Measurements from ENCODE around the gene RNASEH2B. TPM values are rescaled to one million over a fixed set of nuclear protein-coding genes. Genes with fewer than 3 reads are reported as not detected.
A peak's percentile ranks its signal among the peaks of the same experiment; 100 is the strongest.

Gene RNASEH2B
- total RNA-seq, 1 donor from 2014 or later, result 42.5 TPM

DNA sequence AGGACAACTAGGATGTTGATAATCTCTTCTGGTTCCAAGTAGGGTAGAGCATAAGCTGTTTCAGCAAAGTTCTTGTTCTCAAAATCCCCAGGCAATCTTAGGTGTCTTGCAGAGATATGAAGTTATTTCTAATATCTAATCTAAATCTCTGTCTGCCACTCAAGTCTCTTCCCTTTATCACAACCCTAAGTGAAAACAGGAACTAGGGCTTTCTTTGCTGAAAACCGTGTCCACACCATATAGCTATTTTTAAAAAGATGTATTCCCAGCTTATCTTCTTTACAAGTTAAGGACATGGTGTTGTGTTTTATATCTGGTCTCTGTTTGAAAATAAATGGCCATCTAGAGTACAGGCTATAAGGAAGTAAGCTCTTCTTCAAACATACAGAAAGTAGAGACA lies 11.3 kb upstream of the RNASEH2B start:
- ATAC-seq (ENCODE audit: poor library complexity), result no peak
- intact Hi-C loops (cut with DNase I), result no loop called here
- no peak for DNase-seq

DNA sequence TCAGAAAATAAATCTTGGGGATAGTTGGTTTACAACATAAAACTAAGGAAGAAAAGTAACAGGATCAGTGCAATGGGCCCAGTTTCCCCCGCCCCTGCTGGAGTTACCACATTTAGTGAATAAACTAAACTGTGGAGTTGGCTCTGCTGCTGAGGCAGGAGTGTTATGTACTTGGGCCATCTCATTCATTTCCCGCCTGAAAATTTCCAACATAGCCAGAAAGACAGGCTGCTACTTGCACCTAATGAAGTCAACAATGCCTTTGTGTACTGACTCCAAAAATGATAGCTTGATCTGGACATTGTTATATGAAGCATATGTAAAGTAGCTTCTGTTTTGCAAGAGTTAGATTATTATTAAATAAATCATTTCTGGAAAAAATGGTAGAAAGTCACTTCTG lies 7.9 kb upstream of the RNASEH2B start:
- ATAC-seq (ENCODE audit: poor library complexity) (no peak), DNase-seq (no peak)
- intact Hi-C loops (cut with DNase I), result loop anchor here (10.0 kb wide), 1 partner anchor 367 kb away; no protein-coding TSS in a partner anchor

- intact Hi-C loops (cut with DNase I), result loop anchor here (10.0 kb wide), 1 partner anchor 370 kb away; no protein-coding TSS in a partner anchor
- ATAC-seq (ENCODE audit: poor library complexity) (no peak), DNase-seq (no peak)
Measured at GRCh38 chr13:50905256-50905655, 4.3 kb upstream of the RNASEH2B start.

GRCh38 chr13:50907781-50908180 lies 1.8 kb upstream of the RNASEH2B start:
- ATAC-seq (ENCODE audit: poor library complexity), result no peak
- DNase-seq, result no peak
- intact Hi-C loops (cut with DNase I), result loop anchor here (10.0 kb wide), 1 partner anchor 373 kb away; no protein-coding TSS in a partner anchor

- no peak for ATAC-seq (ENCODE audit: poor library complexity)
- intact Hi-C loops (cut with DNase I), result loop anchor here (10.0 kb wide), 1 partner anchor 374 kb away; no protein-coding TSS in a partner anchor
Measured at GRCh38 chr13:50908371-50908770, 1.2 kb upstream of the RNASEH2B start.

GRCh38 chr13:50910485-50910805 lies 854 bp downstream of the RNASEH2B start:
- peak; percentile 53 for ATAC-seq (ENCODE audit: poor library complexity)
- intact Hi-C loops (cut with DNase I), result loop anchor here (5.0 kb wide), 2 partner anchors 913 to 933 kb away; partner anchors contain the start of gene TRIM13
- DNase-seq, result no peak

More at GRCh38 chr13:50908371-50908770, 1.2 kb upstream of the RNASEH2B start:
- DNase-seq, result no peak

GRCh38 chr13:50911081-50911631 lies 1.6 kb downstream of the RNASEH2B start:
- ATAC-seq (ENCODE audit: poor library complexity) (no peak), DNase-seq (no peak)
- intact Hi-C loops (cut with DNase I), result loop anchor here (5.0 kb wide), 2 partner anchors 914 to 934 kb away; partner anchors contain the start of gene TRIM13

GRCh38 chr13:50911937-50912795 lies 2.6 kb downstream of the RNASEH2B start:
- intact Hi-C loops (cut with DNase I), result loop anchor here (5.0 kb wide), 2 partner anchors 915 to 935 kb away; partner anchors contain the start of gene TRIM13
- ATAC-seq (ENCODE audit: poor library complexity), result peak; percentile 54
- DNase-seq, result peak; percentile 91

DNA sequence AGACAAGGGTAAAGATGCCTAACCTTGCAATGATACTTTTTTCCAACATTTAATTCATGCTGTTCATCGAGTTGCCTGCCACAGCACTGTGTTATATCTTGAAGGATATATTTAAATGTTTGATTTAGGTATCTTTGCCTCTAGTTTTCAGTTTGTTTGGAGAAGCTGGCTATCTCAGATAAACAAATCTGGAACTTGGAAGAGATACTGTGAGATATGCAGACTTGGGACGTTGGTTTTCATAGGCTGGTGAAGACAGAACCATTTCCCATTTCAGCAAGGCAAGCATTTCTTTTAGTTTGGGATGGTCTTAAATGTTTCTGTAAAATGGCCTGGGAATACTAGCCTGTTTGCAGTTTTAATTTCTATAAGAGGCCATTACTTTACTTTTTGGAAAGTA lies 3.3 kb downstream of the RNASEH2B start:
- no peak for DNase-seq
- intact Hi-C loops (cut with DNase I), result loop anchor here (5.0 kb wide), 2 partner anchors 916 to 936 kb away; partner anchors contain the start of gene TRIM13
- no peak for ATAC-seq (ENCODE audit: poor library complexity)

- intact Hi-C loops (cut with DNase I), result loop anchor here (5.0 kb wide), 2 partner anchors 917 to 937 kb away; partner anchors contain the start of gene TRIM13
- no peak for ATAC-seq (ENCODE audit: poor library complexity)
- DNase-seq, result no peak
Measured at GRCh38 chr13:50914176-50914700, 4.6 kb downstream of the RNASEH2B start.

- DNase-seq, result no peak
- intact Hi-C loops (cut with DNase I), result loop anchor here (5.0 kb wide), 2 partner anchors 918 to 938 kb away; partner anchors contain the start of gene TRIM13
- ATAC-seq (ENCODE audit: poor library complexity), result no peak
Measured at GRCh38 chr13:50914848-50915247, 5.3 kb downstream of the RNASEH2B start.

GRCh38 chr13:50915565-50915964 lies 6.0 kb downstream of the RNASEH2B start:
- ATAC-seq (ENCODE audit: poor library complexity) (no peak), DNase-seq (no peak)
- intact Hi-C loops (cut with DNase I), result no loop called here

GRCh38 chr13:50916701-50917184 lies 7.2 kb downstream of the RNASEH2B start:
- intact Hi-C loops (cut with DNase I), result no loop called here
- DNase-seq (no peak), ATAC-seq (ENCODE audit: poor library complexity) (peak; percentile 34)

GRCh38 chr13:50917572-50917971 lies 8.0 kb downstream of the RNASEH2B start:
- ATAC-seq (ENCODE audit: poor library complexity), result no peak
- no peak for DNase-seq
- intact Hi-C loops (cut with DNase I), result no loop called here

DNA sequence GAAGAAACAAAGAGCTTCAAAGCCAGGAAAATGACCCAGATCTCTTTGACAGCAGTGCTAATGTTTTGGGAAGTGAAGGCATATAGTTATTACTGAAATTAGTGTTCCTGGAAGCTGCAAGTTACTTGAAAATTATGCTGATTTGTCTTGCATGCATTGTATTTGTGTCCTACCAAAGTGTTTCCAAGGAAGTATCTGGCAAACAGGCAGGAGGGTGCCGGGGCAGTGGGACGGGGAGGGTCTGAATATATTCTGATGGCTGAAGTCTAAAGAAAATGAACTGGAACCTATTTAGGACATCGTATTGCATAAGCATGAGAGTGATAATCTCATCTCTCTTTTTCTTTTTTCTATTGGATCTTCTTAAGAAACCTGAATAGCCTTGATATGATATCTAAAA lies 9.0 kb downstream of the RNASEH2B start:
- ATAC-seq (ENCODE audit: poor library complexity) (no peak), DNase-seq (no peak)
- intact Hi-C loops (cut with DNase I), result no loop called here

DNA sequence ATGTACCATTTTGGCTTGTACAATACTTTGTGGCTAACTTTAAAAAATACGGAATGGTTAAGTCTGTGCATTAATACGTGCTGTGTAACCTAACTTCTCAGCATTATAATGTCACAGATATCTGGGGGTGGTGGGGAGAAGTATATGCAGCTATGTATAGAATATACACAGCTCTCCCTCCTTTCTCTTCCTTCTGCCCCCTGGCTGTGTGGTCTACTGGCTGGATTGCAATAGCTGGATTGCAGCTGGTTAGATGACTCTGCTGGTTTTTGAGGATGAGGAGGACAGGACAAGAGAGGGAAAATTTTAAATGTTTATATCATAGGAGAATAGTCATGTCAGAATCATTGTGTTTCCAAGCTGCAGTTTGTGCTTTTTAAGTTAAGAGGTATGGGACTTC lies 9.7 kb downstream of the RNASEH2B start:
- DNase-seq, result no peak
- intact Hi-C loops (cut with DNase I), result no loop called here
- no peak for ATAC-seq (ENCODE audit: poor library complexity)

GRCh38 chr13:50921706-50922105 lies 12.1 kb downstream of the RNASEH2B start:
- intact Hi-C loops (cut with DNase I), result no loop called here
- ATAC-seq (ENCODE audit: poor library complexity), result no peak

GRCh38 chr13:50923272-50923671 lies 13.7 kb downstream of the RNASEH2B start:
- ATAC-seq (ENCODE audit: poor library complexity) (no peak), DNase-seq (no peak)
- intact Hi-C loops (cut with DNase I), result no loop called here

More at GRCh38 chr13:50921706-50922105, 12.1 kb downstream of the RNASEH2B start:
- DNase-seq, result no peak

DNA sequence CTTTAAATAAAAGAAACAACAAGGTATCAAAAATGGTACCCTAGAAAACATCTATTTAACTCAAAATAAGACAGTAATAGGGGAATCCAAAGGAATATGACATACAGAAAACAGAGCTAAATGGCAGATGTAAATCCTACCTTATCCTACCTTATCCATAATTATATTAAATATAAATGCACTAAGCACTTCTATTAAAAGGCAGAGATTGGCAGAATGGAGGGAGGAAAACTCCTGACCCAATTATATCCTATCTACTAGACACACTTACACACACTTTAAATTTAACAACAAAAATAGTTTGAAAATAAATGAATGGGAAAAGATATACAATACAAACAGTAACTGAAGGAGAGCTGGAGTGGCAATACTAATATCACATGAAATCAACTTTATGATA lies 14.4 kb downstream of the RNASEH2B start:
- ATAC-seq (ENCODE audit: poor library complexity) (no peak), DNase-seq (no peak)
- intact Hi-C loops (cut with DNase I), result no loop called here
